AG20443 (cell line): Measurements from ENCODE around the gene ZNF324.
"Not testable (repeated sequence)": the region's sequence is repeated elsewhere in the genome, so short reads cannot be mapped to it uniquely, and the experiment has no call there.

Experiments
- DNase-seq: peaks from one replicate; pipeline ENCODE4 v3.0.0; 2012; ENCODE audit warnings: low spot score, mixed read lengths

ZNF324 gene

GRCh38 chr19:58471736-58472135, 4.9 kb downstream of the ZNF324 start:
- DNase-seq = no peak

GRCh38 chr19:58473775-58474174, 6.9 kb downstream of the ZNF324 start:
- DNase-seq = no peak

- peak; percentile 45 for DNase-seq
These were observed 7.6 kb downstream of the ZNF324 start for GRCh38 chr19:58474291-58474996.

GRCh38 chr19:58474997-58475713, 8.3 kb downstream of the ZNF324 start:
- no peak for DNase-seq

- peak; percentile 96 for DNase-seq
These were observed 9.0 kb downstream of the ZNF324 start, which contains the start of gene ZNF446 for GRCh38 chr19:58475714-58476497. ZNF446 (plus strand) TSS chr19:58476352; CDS start chr19:58477219, 867 bp downstream.

GRCh38 chr19:58476498-58477015, 9.7 kb downstream of the ZNF324 start:
- DNase-seq = peak; percentile 55

- DNase-seq = no peak
These were observed 10.2 kb downstream of the ZNF324 start for GRCh38 chr19:58477130-58477529.

GRCh38 chr19:58477871-58478270, 11.0 kb downstream of the ZNF324 start:
- no peak for DNase-seq

- no peak for DNase-seq
These were observed 12.4 kb downstream of the ZNF324 start for GRCh38 chr19:58479303-58479702.

GRCh38 chr19:58479736-58480480, 13.0 kb downstream of the ZNF324 start:
- no peak for DNase-seq

GRCh38 chr19:58480481-58480830, 13.6 kb downstream of the ZNF324 start:
- DNase-seq = no peak

GRCh38 chr19:58480831-58481230, 14.0 kb downstream of the ZNF324 start:
- DNase-seq = no peak

GRCh38 chr19:58482372-58482771, 15.5 kb downstream of the ZNF324 start:
- no peak for DNase-seq

GRCh38 chr19:58483776-58484175, 16.9 kb downstream of the ZNF324 start:
- DNase-seq = no peak

GRCh38 chr19:58484349-58484748, 17.5 kb downstream of the ZNF324 start:
- not testable (repeated sequence) for DNase-seq

GRCh38 chr19:58491393-58491792, 24.5 kb downstream of the ZNF324 start:
- no peak for DNase-seq

GRCh38 chr19:58492265-58492664, 25.4 kb downstream of the ZNF324 start:
- no peak for DNase-seq

- no peak for DNase-seq
These were observed 30.8 kb downstream of the ZNF324 start for GRCh38 chr19:58497634-58498170.

GRCh38 chr19:58498316-58499020, 31.6 kb downstream of the ZNF324 start:
- no peak for DNase-seq

- DNase-seq = peak; percentile 99
These were observed 32.4 kb downstream of the ZNF324 start for GRCh38 chr19:58499021-58499927.
